Activated gamma-delta T cell treated with Interleukin-2 at 50 U/mL for 16 hours (primary cell): ENCODE results near the gene HYOU1.
A peak's percentile ranks its signal among the peaks of the same experiment; 100 is the strongest.
"Not testable (repeated sequence)": the region's sequence is repeated elsewhere in the genome, so short reads cannot be mapped to it uniquely, and the experiment has no call there.

Source experiments
- DNase-seq: peaks from one replicate; pipeline ENCODE4 v3.0.0-alpha.2; 2020

HYOU1 gene

GRCh38 chr11:119018074-119018938, 38.7 kb downstream of the HYOU1 start, which contains the start of the genes RPS25 and TRAPPC4:
Gene RPS25, minus strand, starts transcription at chr11:119018343. Its CDS starts 59 bp downstream, at chr11:119018284.
Gene TRAPPC4, plus strand, starts transcription at chr11:119018766. Its CDS starts 30 bp downstream, at chr11:119018796.
- DNase-seq = peak; percentile 93

GRCh38 chr11:119017377-119017776, 39.6 kb downstream of the HYOU1 start:
- DNase-seq = not testable (repeated sequence)

GRCh38 chr11:119016216-119017009, 40.6 kb downstream of the HYOU1 start:
- DNase-seq = no peak

GRCh38 chr11:119015054-119015611, 41.9 kb downstream of the HYOU1 start:
- DNase-seq = no peak

- DNase-seq = no peak
Measured at GRCh38 chr11:119014209-119014924, 42.6 kb downstream of the HYOU1 start.

- no peak for DNase-seq
Measured at GRCh38 chr11:119012629-119013170, 44.3 kb downstream of the HYOU1 start.

GRCh38 chr11:119011476-119012053, 45.4 kb downstream of the HYOU1 start:
- DNase-seq = no peak

- no peak for DNase-seq
Measured at GRCh38 chr11:119006656-119007055, 50.3 kb downstream of the HYOU1 start.

GRCh38 chr11:119000906-119001305, 56.1 kb downstream of the HYOU1 start:
- DNase-seq = no peak

GRCh38 chr11:118998822-118999221, 58.2 kb downstream of the HYOU1 start:
- no peak for DNase-seq

- no peak for DNase-seq
Measured at GRCh38 chr11:118998388-118998717, 58.7 kb downstream of the HYOU1 start.

- peak; percentile 96 for DNase-seq
Measured at GRCh38 chr11:118997627-118998387, 59.2 kb downstream of the HYOU1 start, which contains the start of gene CENATAC. Gene CENATAC, plus strand, starts transcription at chr11:118998138. Its CDS starts 60 bp downstream, at chr11:118998198.

- peak; percentile 11 for DNase-seq
Measured at GRCh38 chr11:118996926-118997626, 59.9 kb downstream of the HYOU1 start.
